ENCODE measurements around the gene ZNF521.
A peak's percentile ranks its signal among the peaks of the same experiment; 100 is the strongest.

Gene ZNF521

GRCh38 chr18:25145731-25146511, 206.0 kb downstream of the ZNF521 start:
- no peaks in the 10 kb centered on the region for H3K9me3 ChIP-seq (ENCODE audit: low read length)
- H3K4me3 ChIP-seq (ENCODE audit: low read depth in 1 of 2, low read length in 2 of 2), result no peak overlapping the region
- peaks cover 10% of the 10 kb centered on the region for H3K4me1 ChIP-seq (ENCODE audit: insufficient read depth, low read length)
- H3K36me3 ChIP-seq (ENCODE audit: insufficient read depth, low read length), result no peaks in the 10 kb centered on the region
- H3K27me3 ChIP-seq (ENCODE audit: control insufficient read depth in 1 of 2, insufficient read depth in 2 of 2, low read length in 2 of 2), result no peaks in the 10 kb centered on the region
- no peak overlapping the region for H3K9ac ChIP-seq (ENCODE audit: low read length)
- no peak overlapping the region for H3K27ac ChIP-seq (ENCODE audit: low read depth, low read length)

GRCh38 chr18:25144820-25145219, 207.1 kb downstream of the ZNF521 start:
- Histone ChIP-seq H3K9ac (ENCODE audit: low read length) (no peak overlapping the region), H3K27me3 (ENCODE audit: control insufficient read depth in 1 of 2, insufficient read depth in 2 of 2, low read length in 2 of 2) (no peaks in the 10 kb centered on the region), H3K4me3 (ENCODE audit: low read depth in 1 of 2, low read length in 2 of 2) (no peak overlapping the region), H3K27ac (ENCODE audit: low read depth, low read length) (no peak overlapping the region), H3K4me1 (ENCODE audit: insufficient read depth, low read length) (peaks cover 13% of the 10 kb centered on the region), H3K9me3 (ENCODE audit: low read length) (no peaks in the 10 kb centered on the region), H3K36me3 (ENCODE audit: insufficient read depth, low read length) (no peaks in the 10 kb centered on the region)

- no peaks in the 10 kb centered on the region for H3K9me3 ChIP-seq (ENCODE audit: low read length)
- H3K27ac ChIP-seq (ENCODE audit: low read depth, low read length), result no peak overlapping the region
- H3K27me3 ChIP-seq (ENCODE audit: control insufficient read depth in 1 of 2, insufficient read depth in 2 of 2, low read length in 2 of 2), result no peaks in the 10 kb centered on the region
- H3K9ac ChIP-seq (ENCODE audit: low read length), result no peak overlapping the region
- no peaks in the 10 kb centered on the region for H3K36me3 ChIP-seq (ENCODE audit: insufficient read depth, low read length)
- no peak overlapping the region for H3K4me3 ChIP-seq (ENCODE audit: low read depth in 1 of 2, low read length in 2 of 2)
- H3K4me1 ChIP-seq (ENCODE audit: insufficient read depth, low read length), result peaks cover 18% of the 10 kb centered on the region
Measured at GRCh38 chr18:25141886-25142285, 210.1 kb downstream of the ZNF521 start.

GRCh38 chr18:25141399-25141798, 210.6 kb downstream of the ZNF521 start:
- H3K9me3 ChIP-seq (ENCODE audit: low read length), result no peaks in the 10 kb centered on the region
- no peak overlapping the region for H3K4me3 ChIP-seq (ENCODE audit: low read depth in 1 of 2, low read length in 2 of 2)
- H3K36me3 ChIP-seq (ENCODE audit: insufficient read depth, low read length), result no peaks in the 10 kb centered on the region
- peaks cover 18% of the 10 kb centered on the region for H3K4me1 ChIP-seq (ENCODE audit: insufficient read depth, low read length)
- no peak overlapping the region for H3K9ac ChIP-seq (ENCODE audit: low read length)
- no peak overlapping the region for H3K27ac ChIP-seq (ENCODE audit: low read depth, low read length)
- no peaks in the 10 kb centered on the region for H3K27me3 ChIP-seq (ENCODE audit: control insufficient read depth in 1 of 2, insufficient read depth in 2 of 2, low read length in 2 of 2)

- Histone ChIP-seq H3K27me3 (ENCODE audit: control insufficient read depth in 1 of 2, insufficient read depth in 2 of 2, low read length in 2 of 2) (no peaks in the 10 kb centered on the region), H3K9ac (ENCODE audit: low read length) (no peak overlapping the region), H3K4me3 (ENCODE audit: low read depth in 1 of 2, low read length in 2 of 2) (peak overlapping the region in 1 of 2 donors; percentile 18), H3K27ac (ENCODE audit: low read depth, low read length) (no peak overlapping the region), H3K36me3 (ENCODE audit: insufficient read depth, low read length) (no peaks in the 10 kb centered on the region), H3K9me3 (ENCODE audit: low read length) (no peaks in the 10 kb centered on the region), H3K4me1 (ENCODE audit: insufficient read depth, low read length) (peaks cover 18% of the 10 kb centered on the region)
Measured at GRCh38 chr18:25140962-25141308, 211.0 kb downstream of the ZNF521 start.

- Histone ChIP-seq H3K27ac (ENCODE audit: low read depth, low read length) (no peak overlapping the region), H3K4me1 (ENCODE audit: insufficient read depth, low read length) (peaks cover 18% of the 10 kb centered on the region), H3K9me3 (ENCODE audit: low read length) (no peaks in the 10 kb centered on the region), H3K4me3 (ENCODE audit: low read depth in 1 of 2, low read length in 2 of 2) (peak overlapping the region in 1 of 2 donors; percentile 18), H3K27me3 (ENCODE audit: control insufficient read depth in 1 of 2, insufficient read depth in 2 of 2, low read length in 2 of 2) (no peaks in the 10 kb centered on the region), H3K9ac (ENCODE audit: low read length) (no peak overlapping the region), H3K36me3 (ENCODE audit: insufficient read depth, low read length) (no peaks in the 10 kb centered on the region)
Measured at GRCh38 chr18:25140124-25140961, 211.6 kb downstream of the ZNF521 start.

- Histone ChIP-seq H3K9me3 (ENCODE audit: low read length) (no peaks in the 10 kb centered on the region), H3K4me3 (ENCODE audit: low read depth in 1 of 2, low read length in 2 of 2) (no peak overlapping the region), H3K27ac (ENCODE audit: low read depth, low read length) (no peak overlapping the region), H3K36me3 (ENCODE audit: insufficient read depth, low read length) (no peaks in the 10 kb centered on the region), H3K9ac (ENCODE audit: low read length) (no peak overlapping the region), H3K4me1 (ENCODE audit: insufficient read depth, low read length) (peaks cover 15% of the 10 kb centered on the region), H3K27me3 (ENCODE audit: control insufficient read depth in 1 of 2, insufficient read depth in 2 of 2, low read length in 2 of 2) (no peaks in the 10 kb centered on the region)
Measured at GRCh38 chr18:25137197-25137472, 214.8 kb downstream of the ZNF521 start.

- Histone ChIP-seq H3K36me3 (ENCODE audit: insufficient read depth, low read length) (no peaks in the 10 kb centered on the region), H3K4me1 (ENCODE audit: insufficient read depth, low read length) (peaks cover 12% of the 10 kb centered on the region), H3K4me3 (ENCODE audit: low read depth in 1 of 2, low read length in 2 of 2) (no peak overlapping the region), H3K9ac (ENCODE audit: low read length) (no peak overlapping the region), H3K9me3 (ENCODE audit: low read length) (no peaks in the 10 kb centered on the region), H3K27ac (ENCODE audit: low read depth, low read length) (no peak overlapping the region), H3K27me3 (ENCODE audit: control insufficient read depth in 1 of 2, insufficient read depth in 2 of 2, low read length in 2 of 2) (no peaks in the 10 kb centered on the region)
Measured at GRCh38 chr18:25136416-25137196, 215.4 kb downstream of the ZNF521 start.

GRCh38 chr18:25134861-25135260, 217.1 kb downstream of the ZNF521 start:
- H3K27me3 ChIP-seq (ENCODE audit: control insufficient read depth in 1 of 2, insufficient read depth in 2 of 2, low read length in 2 of 2), result no peaks in the 10 kb centered on the region
- no peaks in the 10 kb centered on the region for H3K9me3 ChIP-seq (ENCODE audit: low read length)
- peaks cover 6% of the 10 kb centered on the region for H3K4me1 ChIP-seq (ENCODE audit: insufficient read depth, low read length)
- no peak overlapping the region for H3K4me3 ChIP-seq (ENCODE audit: low read depth in 1 of 2, low read length in 2 of 2)
- H3K36me3 ChIP-seq (ENCODE audit: insufficient read depth, low read length), result no peaks in the 10 kb centered on the region
- no peak overlapping the region for H3K9ac ChIP-seq (ENCODE audit: low read length)
- H3K27ac ChIP-seq (ENCODE audit: low read depth, low read length), result no peak overlapping the region

GRCh38 chr18:25133879-25134278, 218.1 kb downstream of the ZNF521 start:
- Histone ChIP-seq H3K9ac (ENCODE audit: low read length) (no peak overlapping the region), H3K4me1 (ENCODE audit: insufficient read depth, low read length) (no peaks in the 10 kb centered on the region), H3K27me3 (ENCODE audit: control insufficient read depth in 1 of 2, insufficient read depth in 2 of 2, low read length in 2 of 2) (no peaks in the 10 kb centered on the region), H3K4me3 (ENCODE audit: low read depth in 1 of 2, low read length in 2 of 2) (no peak overlapping the region), H3K27ac (ENCODE audit: low read depth, low read length) (no peak overlapping the region), H3K9me3 (ENCODE audit: low read length) (no peaks in the 10 kb centered on the region), H3K36me3 (ENCODE audit: insufficient read depth, low read length) (no peaks in the 10 kb centered on the region)

- Histone ChIP-seq H3K4me1 (ENCODE audit: insufficient read depth, low read length) (no peaks in the 10 kb centered on the region), H3K27me3 (ENCODE audit: control insufficient read depth in 1 of 2, insufficient read depth in 2 of 2, low read length in 2 of 2) (no peaks in the 10 kb centered on the region), H3K9me3 (ENCODE audit: low read length) (no peaks in the 10 kb centered on the region), H3K9ac (ENCODE audit: low read length) (no peak overlapping the region), H3K27ac (ENCODE audit: low read depth, low read length) (no peak overlapping the region), H3K36me3 (ENCODE audit: insufficient read depth, low read length) (no peaks in the 10 kb centered on the region), H3K4me3 (ENCODE audit: low read depth in 1 of 2, low read length in 2 of 2) (no peak overlapping the region)
Measured at GRCh38 chr18:25132786-25133496, 219.0 kb downstream of the ZNF521 start.
